ENCODE data around the gene ANKRD9.
A peak's percentile ranks its signal among the peaks of the same experiment; 100 is the strongest.
"Not testable (repeated sequence)": the region's sequence is repeated elsewhere in the genome, so short reads cannot be mapped to it uniquely, and the experiment has no call there.

The ANKRD9 gene

DNA sequence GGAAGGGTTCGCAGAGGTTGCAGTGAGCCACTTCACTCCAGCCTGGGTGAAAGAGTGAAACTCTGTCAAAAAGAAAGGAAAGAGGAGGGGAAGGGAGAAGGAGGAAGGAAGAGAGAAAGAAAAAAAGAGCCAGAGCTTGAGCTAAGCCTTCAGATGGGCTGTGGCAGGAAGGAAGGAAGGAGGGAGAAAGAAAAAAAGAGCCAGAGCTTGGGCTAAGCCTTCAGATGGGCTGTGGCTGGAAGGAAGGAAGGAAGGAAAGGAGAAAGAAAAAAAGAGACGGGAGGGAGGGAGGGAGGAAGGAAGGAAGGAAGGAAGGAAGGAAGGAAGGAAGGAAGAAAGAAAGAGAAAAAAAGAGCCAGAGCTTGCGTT, 13.6 kb upstream of the ANKRD9 start:
- Histone ChIP-seq H3K9me3 (ENCODE audit: control insufficient read depth in 2 of 2, low read length in 2 of 2) (no peaks in the 10 kb centered on the region), H3K9ac (ENCODE audit: low read depth in 1 of 2, low read length in 2 of 2) (peak overlapping the region in 1 of 2 donors; percentile 91), H3K36me3 (ENCODE audit: control insufficient read depth in 2 of 2, insufficient read depth in 2 of 2, low read length in 2 of 2) (no peaks in the 10 kb centered on the region), H3K27me3 (ENCODE audit: control insufficient read depth in 2 of 2, insufficient read depth in 2 of 2, low read length in 2 of 2) (no peaks in the 10 kb centered on the region), H3K27ac (ENCODE audit: low read depth in 2 of 2, low read length in 2 of 2) (peak overlapping the region; percentile 93 to 94), H3K4me1 (ENCODE audit: control insufficient read depth in 2 of 2, insufficient read depth in 2 of 2, low read length in 2 of 2) (peaks cover 32% of the 10 kb centered on the region in 2 donors), H3K4me3 (ENCODE audit: low read length in 2 of 2) (peak overlapping the region; percentile 82 to 92)

DNA sequence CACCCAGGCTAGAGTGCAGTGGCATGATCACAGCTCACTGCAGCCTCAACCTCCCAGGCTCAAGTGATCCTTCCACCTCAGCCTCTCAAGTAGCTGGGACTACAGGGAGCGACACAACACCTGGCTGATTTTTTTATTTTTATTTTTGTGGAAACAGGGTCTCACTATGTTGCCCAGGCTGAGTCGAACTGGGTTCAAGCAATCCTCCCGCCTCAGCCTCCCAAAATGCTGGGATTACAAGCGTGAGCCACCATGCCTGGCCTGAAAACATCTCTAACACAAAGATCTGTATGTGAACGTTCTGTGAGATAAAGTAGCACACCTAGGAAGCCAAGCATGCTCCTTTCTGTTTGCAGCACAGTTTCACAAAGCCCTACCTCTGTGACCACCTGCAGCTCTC, 10.1 kb upstream of the ANKRD9 start:
- not testable (repeated sequence) for H3K9ac ChIP-seq (ENCODE audit: low read depth in 1 of 2, low read length in 2 of 2); H3K9me3 ChIP-seq (ENCODE audit: control insufficient read depth in 2 of 2, low read length in 2 of 2); H3K27me3 ChIP-seq (ENCODE audit: control insufficient read depth in 2 of 2, insufficient read depth in 2 of 2, low read length in 2 of 2); H3K4me3 ChIP-seq (ENCODE audit: low read length in 2 of 2); H3K27ac ChIP-seq (ENCODE audit: low read depth in 2 of 2, low read length in 2 of 2); H3K36me3 ChIP-seq (ENCODE audit: control insufficient read depth in 2 of 2, insufficient read depth in 2 of 2, low read length in 2 of 2)
- H3K4me1 ChIP-seq (ENCODE audit: control insufficient read depth in 2 of 2, insufficient read depth in 2 of 2, low read length in 2 of 2) = peaks cover 12 to 17% of the 10 kb centered on the region in 2 donors

DNA sequence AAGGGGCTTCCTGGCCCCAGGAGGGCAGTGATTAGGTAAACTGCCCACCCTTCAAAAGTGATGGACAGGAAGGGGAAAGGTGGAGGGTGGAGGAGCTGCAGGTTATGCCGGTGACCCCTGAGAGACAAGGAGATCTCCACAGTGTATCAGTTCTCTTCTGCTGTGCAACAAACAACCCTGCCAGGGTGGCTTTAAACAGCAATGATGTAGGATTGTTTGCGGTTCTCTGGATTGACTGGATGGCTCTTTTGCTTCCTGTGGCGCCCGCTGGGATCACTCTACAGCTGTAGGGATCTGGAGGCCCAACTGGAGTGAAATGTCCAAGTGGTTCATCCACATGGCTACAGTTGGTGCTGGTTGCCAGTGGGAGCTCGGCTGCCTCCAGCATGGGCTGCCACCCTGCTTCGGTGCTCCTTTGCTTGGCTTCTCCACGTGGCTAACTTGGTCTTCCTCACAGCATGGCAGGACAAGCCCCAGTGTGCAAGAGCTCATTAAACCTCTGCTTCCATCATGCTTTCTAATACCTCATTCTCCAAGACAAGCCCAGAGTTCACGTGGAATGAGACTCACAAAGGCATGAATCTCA, 8.6 kb upstream of the ANKRD9 start:
- Histone ChIP-seq H3K27me3 (ENCODE audit: control insufficient read depth in 2 of 2, insufficient read depth in 2 of 2, low read length in 2 of 2) (no peaks in the 10 kb centered on the region), H3K27ac (ENCODE audit: low read depth in 2 of 2, low read length in 2 of 2) (no peak overlapping the region), H3K9me3 (ENCODE audit: control insufficient read depth in 2 of 2, low read length in 2 of 2) (no peaks in the 10 kb centered on the region), H3K4me3 (ENCODE audit: low read length in 2 of 2) (no peak overlapping the region), H3K4me1 (ENCODE audit: control insufficient read depth in 2 of 2, insufficient read depth in 2 of 2, low read length in 2 of 2) (peaks cover 0 to 6% of the 10 kb centered on the region in 2 donors), H3K36me3 (ENCODE audit: control insufficient read depth in 2 of 2, insufficient read depth in 2 of 2, low read length in 2 of 2) (no peaks in the 10 kb centered on the region), H3K9ac (ENCODE audit: low read depth in 1 of 2, low read length in 2 of 2) (no peak overlapping the region)

DNA sequence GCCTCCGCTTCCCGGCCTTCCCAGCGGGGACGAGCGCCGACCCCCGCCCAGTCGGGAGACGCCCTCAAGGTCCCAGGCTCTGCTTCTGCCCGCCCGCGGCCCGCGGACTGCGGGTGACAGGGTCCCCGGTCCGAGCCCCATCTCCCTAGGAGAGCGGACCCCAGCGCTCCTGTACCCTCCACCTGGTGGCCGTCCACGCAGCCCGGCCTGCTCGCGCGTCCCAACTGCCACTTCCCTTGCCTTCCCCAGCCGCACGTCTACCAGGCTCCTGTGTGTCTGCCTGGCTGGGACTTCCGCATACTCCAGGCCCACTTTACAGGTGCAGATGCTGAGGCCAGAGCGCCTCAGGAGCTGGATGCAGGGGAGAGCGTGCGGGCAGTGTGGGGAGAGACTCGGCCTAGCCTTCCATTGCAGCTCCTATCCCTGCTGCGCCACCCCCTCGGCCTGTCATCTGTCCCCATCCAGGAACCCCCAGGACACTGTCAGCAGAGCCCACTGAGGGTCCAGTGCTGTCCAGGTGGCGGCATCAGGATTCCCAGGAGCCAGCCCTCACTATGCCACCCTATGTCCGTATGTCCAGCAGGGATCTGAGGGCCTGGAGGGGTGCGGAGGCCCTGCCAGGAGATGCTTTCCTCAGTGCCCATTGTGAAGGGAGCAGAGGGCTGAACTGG, 8.0 kb upstream of the ANKRD9 start:
- Histone ChIP-seq H3K9ac (ENCODE audit: low read depth in 1 of 2, low read length in 2 of 2) (peak overlapping the region; percentile 72 to 94), H3K27ac (ENCODE audit: low read depth in 2 of 2, low read length in 2 of 2) (peak overlapping the region; percentile 83 to 85)

DNA sequence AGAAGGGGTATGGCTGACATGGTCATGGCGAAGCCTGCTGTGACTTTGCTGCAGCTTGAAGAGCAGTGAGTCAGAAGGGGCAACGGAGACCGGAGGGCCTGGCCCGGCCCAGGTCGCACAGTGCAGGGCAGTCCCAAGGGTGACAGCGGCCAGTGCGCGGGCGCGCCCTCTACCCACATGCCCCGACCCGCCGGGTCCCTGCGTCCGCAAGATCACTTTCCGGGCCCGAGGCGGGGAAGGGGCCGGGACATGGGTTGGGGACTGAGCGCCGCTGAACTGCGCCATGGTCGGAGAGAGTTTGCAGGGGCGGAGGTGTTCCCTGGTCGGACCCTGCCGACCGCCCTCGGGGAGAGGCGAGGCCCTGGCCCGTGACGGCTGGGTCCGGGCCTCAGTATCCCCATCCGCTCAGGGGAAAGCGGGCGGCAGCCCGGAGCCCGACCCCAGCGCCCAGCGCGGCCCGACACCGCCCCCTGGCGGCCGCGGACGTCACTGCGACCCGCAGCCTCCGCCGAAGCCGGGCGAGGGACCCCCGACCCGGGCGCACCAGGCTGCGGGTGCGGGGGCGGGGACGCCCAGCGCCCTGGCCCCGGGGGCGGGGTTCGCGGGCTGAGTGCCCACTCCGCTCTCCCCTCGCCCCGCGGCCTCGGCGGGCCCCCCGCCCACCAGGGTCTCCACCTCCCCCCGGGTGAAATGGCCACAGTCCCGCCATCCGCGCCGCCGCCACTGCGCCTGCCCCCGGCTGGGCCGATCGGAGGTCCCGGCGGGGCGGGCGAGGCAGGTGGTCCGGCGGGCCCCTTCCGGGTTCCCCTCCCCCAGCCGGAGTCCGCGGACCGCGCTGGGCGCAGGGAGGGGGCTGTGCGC, 7.2 kb upstream of the ANKRD9 start:
- peaks cover 10 to 14% of the 10 kb centered on the region in 2 donors for H3K4me1 ChIP-seq (ENCODE audit: control insufficient read depth in 2 of 2, insufficient read depth in 2 of 2, low read length in 2 of 2)
- H3K9me3 ChIP-seq (ENCODE audit: control insufficient read depth in 2 of 2, low read length in 2 of 2) = no peaks in the 10 kb centered on the region
- H3K9ac ChIP-seq (ENCODE audit: low read depth in 1 of 2, low read length in 2 of 2) = peak overlapping the region; percentile 72 to 94
- peak overlapping the region; percentile 77 to 81 for H3K4me3 ChIP-seq (ENCODE audit: low read length in 2 of 2)
- H3K27me3 ChIP-seq (ENCODE audit: control insufficient read depth in 2 of 2, insufficient read depth in 2 of 2, low read length in 2 of 2) = no peaks in the 10 kb centered on the region
- peak overlapping the region; percentile 83 to 85 for H3K27ac ChIP-seq (ENCODE audit: low read depth in 2 of 2, low read length in 2 of 2)
- H3K36me3 ChIP-seq (ENCODE audit: control insufficient read depth in 2 of 2, insufficient read depth in 2 of 2, low read length in 2 of 2) = no peaks in the 10 kb centered on the region

More for the DNA sequence above, 8.0 kb upstream of the ANKRD9 start:
- peak overlapping the region; percentile 77 to 81 for H3K4me3 ChIP-seq (ENCODE audit: low read length in 2 of 2)
- H3K9me3 ChIP-seq (ENCODE audit: control insufficient read depth in 2 of 2, low read length in 2 of 2) = no peaks in the 10 kb centered on the region
- peaks cover 4 to 6% of the 10 kb centered on the region in 2 donors for H3K4me1 ChIP-seq (ENCODE audit: control insufficient read depth in 2 of 2, insufficient read depth in 2 of 2, low read length in 2 of 2)
- H3K27me3 ChIP-seq (ENCODE audit: control insufficient read depth in 2 of 2, insufficient read depth in 2 of 2, low read length in 2 of 2) = no peaks in the 10 kb centered on the region
- H3K36me3 ChIP-seq (ENCODE audit: control insufficient read depth in 2 of 2, insufficient read depth in 2 of 2, low read length in 2 of 2) = no peaks in the 10 kb centered on the region

DNA sequence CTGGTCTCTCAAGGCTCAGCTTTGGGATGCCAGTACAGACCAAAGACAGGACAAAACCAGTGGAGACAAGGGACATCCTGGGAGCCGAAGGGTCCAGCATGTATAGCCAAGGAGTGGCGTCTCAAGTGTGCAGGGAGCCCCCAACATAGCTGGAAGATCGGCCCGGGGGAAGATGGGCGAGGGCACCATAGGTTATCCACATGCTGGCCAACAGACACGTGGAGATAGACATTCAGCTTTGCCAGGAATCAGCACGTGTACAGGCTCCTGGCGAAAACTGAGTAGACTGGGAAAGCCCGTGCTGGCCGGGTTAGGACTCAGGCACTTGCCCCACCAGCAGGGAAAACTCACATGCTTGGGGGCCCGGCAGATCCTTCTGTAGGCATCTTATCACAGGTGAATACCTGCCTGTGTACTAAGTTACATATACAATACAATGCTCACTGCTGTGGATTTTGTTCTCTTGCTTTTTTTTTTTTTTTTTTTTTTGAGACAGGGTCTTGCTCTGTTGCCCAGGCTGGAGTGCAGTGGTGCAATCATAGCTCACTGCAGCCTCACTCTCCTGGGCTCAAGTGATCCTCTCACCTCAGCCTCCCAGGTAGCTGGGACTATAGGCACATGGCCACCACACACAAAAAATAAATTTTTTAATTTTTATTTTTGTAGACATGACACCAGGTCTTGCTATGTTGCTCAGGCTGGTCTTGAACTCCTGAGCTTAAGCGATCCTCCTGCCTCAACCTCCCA, 5.6 kb upstream of the ANKRD9 start:
- Histone ChIP-seq H3K4me3 (ENCODE audit: low read length in 2 of 2) (no peak overlapping the region), H3K9me3 (ENCODE audit: control insufficient read depth in 2 of 2, low read length in 2 of 2) (no peaks in the 10 kb centered on the region), H3K4me1 (ENCODE audit: control insufficient read depth in 2 of 2, insufficient read depth in 2 of 2, low read length in 2 of 2) (peaks cover 25 to 29% of the 10 kb centered on the region in 2 donors), H3K27me3 (ENCODE audit: control insufficient read depth in 2 of 2, insufficient read depth in 2 of 2, low read length in 2 of 2) (no peaks in the 10 kb centered on the region), H3K27ac (ENCODE audit: low read depth in 2 of 2, low read length in 2 of 2) (no peak overlapping the region), H3K36me3 (ENCODE audit: control insufficient read depth in 2 of 2, insufficient read depth in 2 of 2, low read length in 2 of 2) (no peaks in the 10 kb centered on the region), H3K9ac (ENCODE audit: low read depth in 1 of 2, low read length in 2 of 2) (no peak overlapping the region)

DNA sequence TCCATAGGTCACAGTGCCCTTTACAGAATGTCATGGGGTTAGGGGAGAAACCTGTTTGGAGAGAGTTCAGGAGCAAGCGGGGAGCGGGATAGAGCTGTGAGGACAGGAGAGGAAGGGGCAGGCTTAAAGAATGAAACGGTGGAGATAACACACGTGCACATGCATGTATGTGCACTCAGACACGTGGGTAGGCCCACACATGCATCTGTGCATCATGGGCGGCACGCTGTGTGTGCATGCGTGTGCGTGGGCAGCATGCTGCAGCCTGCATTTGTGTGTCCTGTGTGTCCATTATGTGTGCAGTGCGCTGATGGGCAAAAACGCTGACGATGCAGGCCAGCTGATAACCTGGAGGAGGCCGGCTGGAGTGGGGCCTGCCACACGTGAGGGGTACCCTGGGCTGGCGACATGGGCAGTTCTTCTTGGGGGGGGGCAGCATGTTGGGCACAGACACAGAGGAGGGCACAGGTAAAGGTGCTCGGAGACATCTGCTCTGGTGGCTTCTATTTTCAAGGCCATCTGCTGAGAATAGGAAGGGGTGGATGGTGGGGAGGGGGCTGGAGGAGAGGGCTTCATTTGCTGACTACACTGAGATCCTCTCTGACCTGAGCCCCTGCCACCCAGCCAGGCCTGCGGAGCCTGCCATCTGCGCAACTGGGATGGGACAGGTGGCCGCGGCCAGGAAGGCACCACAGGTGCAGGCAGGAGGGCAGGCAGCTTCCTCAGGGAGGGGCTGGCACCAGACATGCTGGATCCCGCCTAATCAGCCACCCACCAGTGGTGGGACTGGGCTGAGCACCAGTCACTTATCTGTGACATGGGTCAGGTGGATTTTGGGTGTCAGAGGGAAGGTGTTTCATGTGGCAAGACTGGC, 4.6 kb upstream of the ANKRD9 start:
- H3K9ac ChIP-seq (ENCODE audit: low read depth in 1 of 2, low read length in 2 of 2) = no peak overlapping the region

DNA sequence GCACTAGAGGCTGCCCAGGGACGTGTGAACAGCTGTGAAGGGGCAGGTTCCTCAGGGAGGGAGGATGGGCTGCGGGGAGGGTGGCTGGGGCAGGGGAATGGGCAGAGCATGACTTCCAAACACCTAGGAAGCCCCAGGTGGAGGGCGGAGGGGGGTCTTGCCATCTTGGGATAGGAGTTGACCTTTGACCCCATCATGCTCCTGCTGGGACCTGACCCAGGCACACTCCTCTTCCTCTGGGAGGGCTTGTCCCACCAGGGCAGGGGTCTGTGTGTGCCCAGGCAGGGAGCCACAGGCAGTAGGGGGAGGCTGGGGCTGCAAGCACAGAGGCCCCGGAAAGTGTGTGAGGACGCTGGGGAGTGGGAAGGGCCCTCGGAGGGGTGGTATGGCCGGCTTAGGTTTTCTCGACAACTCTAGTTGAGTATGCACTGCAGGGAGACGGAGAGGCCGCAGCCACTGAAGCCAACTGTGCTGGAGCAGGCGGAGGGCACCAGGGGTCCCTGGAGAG, 3.3 kb upstream of the ANKRD9 start:
- Histone ChIP-seq H3K9me3 (ENCODE audit: control insufficient read depth in 2 of 2, low read length in 2 of 2) (no peaks in the 10 kb centered on the region), H3K4me1 (ENCODE audit: control insufficient read depth in 2 of 2, insufficient read depth in 2 of 2, low read length in 2 of 2) (peaks cover 32 to 44% of the 10 kb centered on the region in 2 donors), H3K27ac (ENCODE audit: low read depth in 2 of 2, low read length in 2 of 2) (no peak overlapping the region), H3K4me3 (ENCODE audit: low read length in 2 of 2) (no peak overlapping the region), H3K36me3 (ENCODE audit: control insufficient read depth in 2 of 2, insufficient read depth in 2 of 2, low read length in 2 of 2) (no peaks in the 10 kb centered on the region), H3K9ac (ENCODE audit: low read depth in 1 of 2, low read length in 2 of 2) (no peak overlapping the region), H3K27me3 (ENCODE audit: control insufficient read depth in 2 of 2, insufficient read depth in 2 of 2, low read length in 2 of 2) (no peaks in the 10 kb centered on the region)

More for the DNA sequence above, 4.6 kb upstream of the ANKRD9 start:
- Histone ChIP-seq H3K4me1 (ENCODE audit: control insufficient read depth in 2 of 2, insufficient read depth in 2 of 2, low read length in 2 of 2) (peaks cover 27 to 32% of the 10 kb centered on the region in 2 donors), H3K9me3 (ENCODE audit: control insufficient read depth in 2 of 2, low read length in 2 of 2) (no peaks in the 10 kb centered on the region), H3K4me3 (ENCODE audit: low read length in 2 of 2) (no peak overlapping the region), H3K27ac (ENCODE audit: low read depth in 2 of 2, low read length in 2 of 2) (no peak overlapping the region), H3K27me3 (ENCODE audit: control insufficient read depth in 2 of 2, insufficient read depth in 2 of 2, low read length in 2 of 2) (no peaks in the 10 kb centered on the region), H3K36me3 (ENCODE audit: control insufficient read depth in 2 of 2, insufficient read depth in 2 of 2, low read length in 2 of 2) (no peaks in the 10 kb centered on the region)

DNA sequence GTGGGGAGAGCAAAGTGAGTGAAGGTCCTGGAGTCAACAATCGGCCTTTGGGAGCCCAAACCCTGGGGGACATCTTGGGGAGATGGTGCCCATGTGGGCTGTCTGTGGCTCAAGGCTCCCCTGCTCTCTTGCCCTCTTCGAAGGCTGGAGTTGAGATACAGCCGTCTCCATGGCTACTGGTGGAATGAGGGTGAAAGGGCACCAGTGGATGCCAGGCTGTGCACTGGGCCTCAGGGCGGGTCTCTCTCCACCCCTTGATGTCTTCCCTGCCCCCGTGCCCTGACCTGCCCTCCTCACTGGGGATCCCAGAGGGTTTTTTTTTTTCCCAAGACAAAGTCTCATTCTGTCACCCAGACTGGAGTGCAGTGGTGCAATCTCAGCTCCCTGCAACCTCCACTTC, 2.0 kb upstream of the ANKRD9 start:
- peak overlapping the region; percentile 22 to 40 for H3K4me3 ChIP-seq (ENCODE audit: low read length in 2 of 2)
- H3K27ac ChIP-seq (ENCODE audit: low read depth in 2 of 2, low read length in 2 of 2) = peak overlapping the region; percentile 93 to 97
- peak overlapping the region; percentile 66 to 87 for H3K9ac ChIP-seq (ENCODE audit: low read depth in 1 of 2, low read length in 2 of 2)
- H3K4me1 ChIP-seq (ENCODE audit: control insufficient read depth in 2 of 2, insufficient read depth in 2 of 2, low read length in 2 of 2) = peaks cover 32 to 44% of the 10 kb centered on the region in 2 donors
- H3K36me3 ChIP-seq (ENCODE audit: control insufficient read depth in 2 of 2, insufficient read depth in 2 of 2, low read length in 2 of 2) = peaks cover 2 to 9% of the 10 kb centered on the region in 2 donors
- no peaks in the 10 kb centered on the region for H3K27me3 ChIP-seq (ENCODE audit: control insufficient read depth in 2 of 2, insufficient read depth in 2 of 2, low read length in 2 of 2)
- no peaks in the 10 kb centered on the region for H3K9me3 ChIP-seq (ENCODE audit: control insufficient read depth in 2 of 2, low read length in 2 of 2)
